Upper lobe of right lung (tissue), 1 donor: ENCODE data around the gene TPRA1. TPM values are rescaled to one million over a fixed set of nuclear protein-coding genes. Genes with fewer than 3 reads are reported as not detected.

Experiments
- ATAC-seq: fragments of 200-7000 bp; cut with Tn5 transposase; one replicate; pipeline ENCODE4 v1.9.1; 2020; ENCODE audit warnings: mild to moderate bottlenecking, moderate library complexity
- DNase-seq: peaks from one replicate; pipeline ENCODE4 v3.0.0-alpha.2; 2020
- H3K27ac ChIP-seq: fragments of 200-600 bp; one replicate; pipeline ENCODE4 v1.8.0; 2022
- H3K27me3 ChIP-seq: fragments of 200-600 bp; one replicate; pipeline ENCODE4 v1.8.0; 2022; ENCODE audit warnings: mild to moderate bottlenecking
- H3K36me3 ChIP-seq: fragments of 200-600 bp; one replicate; pipeline ENCODE4 v1.8.0; 2022
- H3K4me1 ChIP-seq: fragments of 200-600 bp; one replicate; pipeline ENCODE4 v1.8.0; 2022
- H3K4me3 ChIP-seq: fragments of 200-600 bp; one replicate; pipeline ENCODE4 v1.8.0; 2022; ENCODE audit warnings: mild to moderate bottlenecking
- H3K9me3 ChIP-seq: fragments of 200-600 bp; one replicate; pipeline ENCODE4 v1.8.0; 2022
- intact Hi-C: fragments of 100-400 bp; cut with DNase I; formaldehyde crosslinking; loops from one replicate; pipeline ENCODE4 v1.11.0; 2022
- long read RNA-seq: library from polyadenylated mRNA; unstranded; transcript quantifications from one replicate; pipeline ENCODE4 v2.0.0, GENCODE V29; 2021
- total RNA-seq: library from RNA; stranded (reverse); fragmentation: NEBNext Ultra II Directional; extraction: Animal tissue kit (Norgen Biotek cat#: 25700); gene quantifications from one replicate; pipeline ENCODE4 v1.2.1, GENCODE V29; 2021
- TF ChIP-seq, protein P1 (sequence below): fragments of 200-600 bp; IDR thresholded peaks from one replicate; pipeline ENCODE4 v1.8.0; 2022; ENCODE audit warnings: antibody characterized with exemption
- donor health status: DM: no; HTN: yes; CAD: no; lungs with severe emphysema.

The TPRA1 gene
- 40.6 TPM for total RNA-seq
- long read RNA-seq, transcript TPRA1-202 (11 exons, 1,933 nt), result major isoform, 85 of 171 reads
- long read RNA-seq, partial matches to known transcripts, result 7 of 171 reads
- long read RNA-seq, other reads (novel, unspliced or antisense), result 73 of 171 reads

DNA sequence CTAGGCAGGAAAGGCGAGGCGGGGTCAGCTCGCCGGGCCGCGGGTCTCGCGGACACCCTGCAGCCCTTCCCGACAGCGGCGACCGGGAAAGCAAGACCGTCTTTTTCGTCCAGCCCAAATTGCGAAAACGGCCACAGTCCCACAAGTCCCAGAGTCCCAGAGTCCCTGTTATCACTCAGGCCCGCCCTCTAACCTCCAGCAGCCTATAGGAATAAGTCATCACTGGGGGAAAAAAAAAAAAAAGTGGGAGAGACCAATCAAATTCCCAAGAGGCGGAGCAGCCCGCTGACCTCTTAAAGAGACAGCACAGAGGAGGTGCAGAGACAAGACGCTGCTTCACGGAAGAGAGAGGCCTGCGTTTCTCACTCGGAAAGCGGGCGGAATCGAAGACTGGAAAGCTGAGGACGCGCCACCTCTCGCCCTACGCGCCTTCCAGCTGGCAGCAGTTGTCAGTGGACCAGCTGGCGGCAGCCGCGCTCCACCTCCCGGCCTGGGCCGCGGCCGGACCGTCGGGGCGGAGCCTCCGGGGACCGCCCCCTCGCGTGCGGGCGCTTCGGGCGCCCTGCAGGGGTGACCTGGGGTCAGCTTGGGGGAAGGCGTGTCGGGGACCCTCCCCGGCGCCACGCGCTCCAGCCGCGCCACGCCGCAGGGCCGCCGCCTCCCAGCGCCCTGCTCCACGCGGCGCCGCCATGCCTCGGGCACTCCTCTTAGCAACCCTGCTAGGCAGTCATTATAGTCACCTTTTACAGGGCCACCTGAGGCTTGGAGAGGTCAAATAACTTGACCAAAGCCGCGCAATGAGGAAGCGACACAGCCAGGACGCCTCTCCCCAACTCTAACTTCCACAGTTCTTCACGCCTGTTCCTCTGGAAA lies at the start of gene TPRA1:
TPRA1 (minus strand) TSS at position 141 of the 873 bp plus-strand sequence. CDS start 10,587 bp downstream, outside the sequence.
- ATAC-seq, result peak; percentile 87
- intact Hi-C loops, result no loop called here
- Histone ChIP-seq H3K27me3 (no peaks in the 10 kb centered on the region), H3K9me3 (no peaks in the 10 kb centered on the region), H3K4me1 (peaks cover 32% of the 10 kb centered on the region), H3K27ac (peak within 1 kb of the TSS; percentile 91), H3K36me3 (no peaks in the 10 kb centered on the region), H3K4me3 (peak within 1 kb of the TSS; percentile 88)
- TF ChIP-seq, protein P1, sequence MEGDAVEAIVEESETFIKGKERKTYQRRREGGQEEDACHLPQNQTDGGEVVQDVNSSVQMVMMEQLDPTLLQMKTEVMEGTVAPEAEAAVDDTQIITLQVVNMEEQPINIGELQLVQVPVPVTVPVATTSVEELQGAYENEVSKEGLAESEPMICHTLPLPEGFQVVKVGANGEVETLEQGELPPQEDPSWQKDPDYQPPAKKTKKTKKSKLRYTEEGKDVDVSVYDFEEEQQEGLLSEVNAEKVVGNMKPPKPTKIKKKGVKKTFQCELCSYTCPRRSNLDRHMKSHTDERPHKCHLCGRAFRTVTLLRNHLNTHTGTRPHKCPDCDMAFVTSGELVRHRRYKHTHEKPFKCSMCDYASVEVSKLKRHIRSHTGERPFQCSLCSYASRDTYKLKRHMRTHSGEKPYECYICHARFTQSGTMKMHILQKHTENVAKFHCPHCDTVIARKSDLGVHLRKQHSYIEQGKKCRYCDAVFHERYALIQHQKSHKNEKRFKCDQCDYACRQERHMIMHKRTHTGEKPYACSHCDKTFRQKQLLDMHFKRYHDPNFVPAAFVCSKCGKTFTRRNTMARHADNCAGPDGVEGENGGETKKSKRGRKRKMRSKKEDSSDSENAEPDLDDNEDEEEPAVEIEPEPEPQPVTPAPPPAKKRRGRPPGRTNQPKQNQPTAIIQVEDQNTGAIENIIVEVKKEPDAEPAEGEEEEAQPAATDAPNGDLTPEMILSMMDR, result no peak
- DNase-seq, result peak; percentile 91

DNA sequence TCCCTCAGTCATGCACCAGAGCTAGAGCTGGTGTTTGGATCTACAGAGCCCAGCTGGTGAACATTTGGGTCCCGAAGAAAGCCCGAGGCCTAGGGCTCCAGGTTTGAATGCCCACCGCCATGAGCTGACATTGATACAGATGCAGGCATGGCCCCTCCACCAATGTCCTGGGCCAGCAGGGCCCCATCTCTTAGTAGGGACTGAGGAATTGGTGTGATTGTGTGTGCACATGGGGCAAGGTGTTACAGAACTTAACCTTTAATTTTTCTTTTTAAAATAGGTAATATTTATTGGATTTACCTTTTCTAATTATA lies 49.5 kb upstream of the TPRA1 start:
- no peak overlapping the region for H3K27ac ChIP-seq
- no peak for DNase-seq
- H3K4me3 ChIP-seq, result no peak overlapping the region
- no peaks in the 10 kb centered on the region for H3K36me3 ChIP-seq
- TF ChIP-seq, protein P1, result no peak
- no peaks in the 10 kb centered on the region for H3K4me1 ChIP-seq
- no peaks in the 10 kb centered on the region for H3K27me3 ChIP-seq
- intact Hi-C loops, result no loop called here
- no peak for ATAC-seq
- H3K9me3 ChIP-seq, result no peaks in the 10 kb centered on the region

DNA sequence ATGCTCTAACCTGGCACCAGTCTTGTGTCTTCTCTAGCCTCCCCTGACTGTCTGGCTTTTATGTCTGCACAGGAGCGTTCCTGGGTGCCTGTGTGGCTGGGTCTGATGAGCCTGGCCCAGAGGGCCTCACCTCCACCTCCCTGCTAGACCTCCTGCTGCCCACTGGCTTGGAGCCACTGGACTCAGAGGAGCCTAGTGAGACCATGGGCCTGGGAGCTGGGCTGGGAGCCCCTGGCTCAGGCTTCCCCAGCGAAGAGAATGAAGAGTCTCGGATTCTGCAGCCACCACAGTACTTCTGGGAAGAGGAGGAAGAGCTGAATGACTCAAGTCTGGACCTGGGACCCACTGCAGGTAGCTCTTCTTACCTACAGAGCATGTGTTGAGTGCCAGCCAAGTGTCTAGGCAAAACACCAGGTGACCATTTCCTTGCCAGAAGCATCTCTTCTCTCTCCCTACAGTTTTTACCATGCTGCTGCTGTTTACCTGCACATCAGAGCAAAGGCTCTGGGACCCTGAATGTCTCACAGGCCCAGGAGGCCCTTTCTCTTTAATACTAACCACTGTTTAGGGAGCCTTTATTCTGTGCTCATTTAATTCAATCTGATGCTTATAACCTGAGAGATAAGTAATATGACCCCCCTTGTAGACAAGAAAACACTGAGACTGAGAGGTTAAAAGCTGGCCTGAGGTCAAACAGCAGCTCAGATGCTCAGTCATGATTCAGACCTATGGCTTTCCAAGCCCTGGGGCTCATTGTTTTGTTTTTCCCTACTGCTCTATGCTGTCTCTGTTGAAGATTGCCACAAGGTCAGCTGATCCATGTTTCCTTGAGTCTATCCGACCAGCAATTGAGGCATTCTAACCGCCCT lies 48.9 kb upstream of the TPRA1 start:
- Histone ChIP-seq H3K36me3 (no peaks in the 10 kb centered on the region), H3K4me1 (no peaks in the 10 kb centered on the region), H3K4me3 (no peak overlapping the region), H3K27ac (no peak overlapping the region), H3K9me3 (no peaks in the 10 kb centered on the region), H3K27me3 (no peaks in the 10 kb centered on the region)
- ATAC-seq, result no peak
- intact Hi-C loops, result no loop called here
- DNase-seq, result no peak
- TF ChIP-seq, protein P1, result no peak

DNA sequence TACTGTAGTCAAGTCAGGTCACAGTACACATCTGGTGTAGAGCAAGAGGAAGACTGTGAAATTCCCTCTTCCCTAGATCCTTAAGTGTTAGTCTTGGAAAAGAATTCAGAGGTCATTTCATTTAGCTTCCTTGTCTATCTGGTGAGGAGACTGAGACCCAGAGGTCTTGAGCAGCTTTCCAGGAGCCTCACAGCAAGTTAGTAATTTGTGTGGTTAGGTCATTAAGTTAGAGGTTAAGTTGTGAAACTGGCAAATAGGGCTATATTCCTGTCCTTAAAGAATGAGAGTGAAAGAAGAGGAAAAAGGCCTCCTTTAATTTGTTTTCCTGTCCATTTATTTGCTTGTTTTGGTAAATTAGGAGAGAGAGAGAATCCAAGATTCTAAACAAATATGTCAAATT lies 47.4 kb upstream of the TPRA1 start:
- ATAC-seq, result no peak
- no peaks in the 10 kb centered on the region for H3K27me3 ChIP-seq
- TF ChIP-seq, protein P1, result no peak
- H3K9me3 ChIP-seq, result no peaks in the 10 kb centered on the region
- H3K27ac ChIP-seq, result no peak overlapping the region
- no peak for DNase-seq
- H3K36me3 ChIP-seq, result no peaks in the 10 kb centered on the region
- intact Hi-C loops, result no loop called here
- no peak overlapping the region for H3K4me3 ChIP-seq
- H3K4me1 ChIP-seq, result no peaks in the 10 kb centered on the region

DNA sequence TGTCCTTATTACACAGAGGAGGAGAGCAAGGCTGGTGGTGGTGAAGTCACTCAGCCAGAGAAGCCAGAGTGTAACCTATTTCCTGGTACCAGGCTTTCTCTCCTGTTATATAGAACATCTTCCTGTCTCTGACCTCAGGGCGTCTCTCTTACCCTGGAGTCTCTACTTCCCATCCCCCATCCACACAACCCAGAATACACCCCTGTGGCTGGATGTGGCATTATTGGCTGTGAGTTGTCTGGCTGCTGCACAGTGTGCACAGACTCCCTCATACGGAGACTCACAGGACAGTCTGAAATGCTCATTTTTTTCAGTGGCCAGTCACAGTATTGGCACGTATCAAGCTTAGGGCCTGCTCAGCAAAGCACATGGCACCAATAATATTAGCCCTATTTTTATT lies 47.0 kb upstream of the TPRA1 start:
- intact Hi-C loops, result no loop called here
- DNase-seq (peak; percentile 4), ATAC-seq (peak; percentile 35)
- Histone ChIP-seq H3K4me1 (no peaks in the 10 kb centered on the region), H3K27me3 (no peaks in the 10 kb centered on the region), H3K4me3 (no peak overlapping the region), H3K27ac (no peak overlapping the region), H3K36me3 (no peaks in the 10 kb centered on the region), H3K9me3 (no peaks in the 10 kb centered on the region)
- TF ChIP-seq, protein P1, result no peak
